A549 treated with Hydrocortisone at 1 μM for 4 hours (cell line): ENCODE measurements around the gene TBC1D22A. TPM values are rescaled to one million over a fixed set of nuclear protein-coding genes. Genes with fewer than 3 reads are reported as not detected.

ENCODE experiments used
- total RNA-seq: library from RNA; stranded (reverse); fragments of 200-300 nt; extraction: Qiagen RNA extraction; gene quantifications from 5 replicates; pipeline ENCODE4 v1.2.3, GENCODE V29; 2022

Gene TBC1D22A, protein sequence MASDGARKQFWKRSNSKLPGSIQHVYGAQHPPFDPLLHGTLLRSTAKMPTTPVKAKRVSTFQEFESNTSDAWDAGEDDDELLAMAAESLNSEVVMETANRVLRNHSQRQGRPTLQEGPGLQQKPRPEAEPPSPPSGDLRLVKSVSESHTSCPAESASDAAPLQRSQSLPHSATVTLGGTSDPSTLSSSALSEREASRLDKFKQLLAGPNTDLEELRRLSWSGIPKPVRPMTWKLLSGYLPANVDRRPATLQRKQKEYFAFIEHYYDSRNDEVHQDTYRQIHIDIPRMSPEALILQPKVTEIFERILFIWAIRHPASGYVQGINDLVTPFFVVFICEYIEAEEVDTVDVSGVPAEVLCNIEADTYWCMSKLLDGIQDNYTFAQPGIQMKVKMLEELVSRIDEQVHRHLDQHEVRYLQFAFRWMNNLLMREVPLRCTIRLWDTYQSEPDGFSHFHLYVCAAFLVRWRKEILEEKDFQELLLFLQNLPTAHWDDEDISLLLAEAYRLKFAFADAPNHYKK
- total RNA-seq = 8.8 to 10.3 TPM (median 9.7 TPM) in 5 replicates

DNA sequence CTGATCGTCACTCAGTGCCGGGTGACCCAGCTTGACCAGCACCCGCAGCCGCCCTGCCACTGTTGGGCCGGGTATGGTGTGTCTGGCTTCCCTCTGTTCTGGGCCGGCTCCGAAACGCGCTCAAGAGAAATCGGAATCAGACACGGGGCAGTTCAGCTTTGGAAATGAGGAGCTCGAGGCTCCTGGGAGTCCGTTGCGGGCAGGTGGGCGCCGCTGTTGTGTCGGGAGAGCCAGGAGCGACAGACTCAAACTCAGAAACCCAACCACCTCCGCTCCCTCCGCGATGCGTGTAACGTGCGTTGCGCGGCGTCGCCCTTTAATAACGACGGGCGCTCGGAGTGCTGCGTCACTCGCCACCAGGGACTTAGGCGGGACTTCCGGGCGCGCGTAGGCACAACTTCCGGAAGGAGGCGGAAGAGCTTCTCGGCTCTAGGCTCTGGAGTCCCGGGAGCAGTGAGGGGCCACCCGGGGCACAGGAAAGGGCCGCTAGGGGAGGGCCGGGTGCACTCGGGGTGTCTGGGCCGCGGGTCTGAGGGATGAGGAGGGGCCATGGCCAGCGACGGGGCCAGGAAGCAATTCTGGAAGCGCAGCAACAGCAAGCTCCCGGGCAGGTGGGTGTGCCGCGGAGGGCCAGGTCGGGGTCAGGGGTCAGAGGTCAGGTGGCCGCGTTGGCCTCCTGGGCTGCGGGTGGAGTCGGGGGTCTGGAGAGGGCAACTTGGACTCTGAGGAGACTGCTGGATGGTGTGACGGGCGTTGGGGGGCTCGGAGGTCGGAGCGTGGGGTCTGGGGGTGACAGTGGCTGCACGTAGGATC, at the start of gene TBC1D22A:
TSS of gene TBC1D22A (plus strand) at position 413 of the 813 bp plus-strand sequence. CDS start at position 550, 137 bp downstream.

DNA sequence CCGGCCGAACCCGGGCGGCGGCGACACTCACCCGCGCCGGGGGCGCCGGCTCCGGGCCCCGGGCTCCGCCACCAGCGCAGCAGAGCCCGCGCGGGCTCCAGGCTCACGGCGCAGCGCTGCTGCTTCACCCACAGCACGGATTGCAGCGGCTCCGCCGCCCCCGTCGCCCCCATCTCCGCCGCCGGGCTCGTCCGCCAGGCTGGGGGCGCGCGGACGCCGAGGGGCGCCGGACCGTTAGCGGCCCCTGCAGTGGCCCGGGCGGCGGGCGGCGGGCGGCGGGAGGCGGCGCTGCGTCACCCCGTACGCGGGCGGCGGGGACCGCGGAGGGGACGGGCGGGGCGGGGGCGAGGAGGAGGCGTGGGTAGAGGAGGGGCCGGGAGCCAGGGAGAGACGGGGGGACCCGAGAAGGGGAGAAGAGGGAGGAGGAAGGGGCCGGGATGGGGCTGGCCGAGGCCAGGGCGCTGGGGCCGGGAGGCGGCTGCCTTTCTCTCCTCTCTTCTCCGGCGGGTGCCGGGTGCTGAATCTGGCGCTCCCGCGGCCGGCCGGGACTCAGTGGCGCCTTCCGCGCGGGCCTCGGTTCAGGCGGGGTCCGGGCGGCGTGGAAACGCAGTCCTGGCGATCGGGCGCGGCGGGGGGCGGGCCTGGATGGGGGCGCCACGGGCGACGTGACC, 24.3 kb upstream of the TBC1D22A start, which contains the start of gene CERK:
TSS of gene CERK (minus strand) at position 277 of the 671 bp plus-strand sequence. CDS start at position 173, 104 bp downstream.

Other genes with a start within 250 kb of the TBC1D22A start
- gene CELSR1, start 225.0 kb upstream of the TBC1D22A start, total RNA-seq = 27.0 to 29.8 TPM (median 29.1 TPM) in 5 replicates
- gene GRAMD4, start 142.3 kb upstream of the TBC1D22A start, total RNA-seq = 14.1 to 24.9 TPM (median 23.9 TPM) in 5 replicates
- gene CERK, start 24.4 kb upstream of the TBC1D22A start, total RNA-seq = 22.7 to 26.6 TPM (median 25.1 TPM) in 5 replicates